HG02973 (cell line): ENCODE data around the gene SYNPO2.

ENCODE experiments used
- ATAC-seq: cut with Tn5 transposase; IDR thresholded peaks from one replicate; pipeline ENCODE4 v1.9.1; 2021; ENCODE audit warnings: moderate library complexity; ENCODE audit not compliant: unreplicated experiment

The SYNPO2 gene

GRCh38 chr4:118927974-118928373 lies 39.3 kb downstream of the SYNPO2 start:
- ATAC-seq: no peak

GRCh38 chr4:118930255-118930654 lies 41.6 kb downstream of the SYNPO2 start:
- ATAC-seq: no peak

- no peak for ATAC-seq
Observed at GRCh38 chr4:118931786-118932185, 43.1 kb downstream of the SYNPO2 start.

GRCh38 chr4:118935819-118936218 lies 47.2 kb downstream of the SYNPO2 start:
- ATAC-seq: no peak

- ATAC-seq: no peak
Observed at GRCh38 chr4:118936406-118936805, 47.8 kb downstream of the SYNPO2 start.

- no peak for ATAC-seq
Observed at GRCh38 chr4:118939169-118939783, 50.6 kb downstream of the SYNPO2 start.

GRCh38 chr4:118941149-118941548 lies 52.5 kb downstream of the SYNPO2 start:
- ATAC-seq: no peak

- no peak for ATAC-seq
Observed at GRCh38 chr4:118941799-118942198, 53.1 kb downstream of the SYNPO2 start.

- ATAC-seq: no peak
Observed at GRCh38 chr4:118942465-118942864, 53.8 kb downstream of the SYNPO2 start.

GRCh38 chr4:118947095-118947494 lies 58.4 kb downstream of the SYNPO2 start:
- no peak for ATAC-seq

- no peak for ATAC-seq
Observed at GRCh38 chr4:118948545-118949144, 60.0 kb downstream of the SYNPO2 start.

GRCh38 chr4:118950224-118950623 lies 61.6 kb downstream of the SYNPO2 start:
- ATAC-seq: no peak

GRCh38 chr4:118950929-118951570 lies 62.4 kb downstream of the SYNPO2 start:
- no peak for ATAC-seq

GRCh38 chr4:118953276-118953675 lies 64.6 kb downstream of the SYNPO2 start:
- no peak for ATAC-seq

- ATAC-seq: no peak
Observed at GRCh38 chr4:118954246-118954645, 65.6 kb downstream of the SYNPO2 start.

GRCh38 chr4:118955515-118955914 lies 66.9 kb downstream of the SYNPO2 start:
- no peak for ATAC-seq

GRCh38 chr4:118957722-118958445 lies 69.2 kb downstream of the SYNPO2 start:
- ATAC-seq: no peak

- ATAC-seq: no peak
Observed at GRCh38 chr4:118962540-118962939, 73.9 kb downstream of the SYNPO2 start.

GRCh38 chr4:118964891-118965411 lies 76.3 kb downstream of the SYNPO2 start:
- no peak for ATAC-seq

- no peak for ATAC-seq
Observed at GRCh38 chr4:118967393-118967792, 78.7 kb downstream of the SYNPO2 start.

GRCh38 chr4:118968005-118968404 lies 79.4 kb downstream of the SYNPO2 start:
- peak; percentile 100 for ATAC-seq

- ATAC-seq: no peak
Observed at GRCh38 chr4:118968813-118969212, 80.2 kb downstream of the SYNPO2 start.
